GM18951 (cell line): ENCODE measurements around the gene BCL2L12.

Experiments used
- POLR2A ChIP-seq: IDR thresholded peaks from 4 replicates; pipeline ENCODE4 v1.6.1; 2011; ENCODE audit warnings: mild to moderate bottlenecking; ENCODE audit not compliant: insufficient read length, insufficient read depth; ENCODE audit errors: extremely low read depth
- in situ Hi-C: fragments of 300-500 bp; cut with MboI; formaldehyde crosslinking; loops from one replicate; pipeline ENCODE4 v1.12.0; 2022; ENCODE audit warnings: low sequenced_read_pairs, mixed read lengths, inconsistent platforms; ENCODE audit not compliant: unreplicated experiment

BCL2L12 gene

GRCh38 chr19:49663224-49663623, 2.5 kb upstream of the BCL2L12 start:
- in situ Hi-C loops, result no loop called here
- TF ChIP-seq POLR2A, result no peak

GRCh38 chr19:49664171-49665035, 1.3 kb upstream of the BCL2L12 start:
- TF ChIP-seq POLR2A, result peak; percentile 74
- in situ Hi-C loops, result no loop called here

GRCh38 chr19:49665036-49665350, 740 bp upstream of the BCL2L12 start:
- no peak for TF ChIP-seq POLR2A
- in situ Hi-C loops, result no loop called here

- no peak for TF ChIP-seq POLR2A
- in situ Hi-C loops, result no loop called here
Measured at GRCh38 chr19:49666120-49666444, 349 bp downstream of the BCL2L12 start.

GRCh38 chr19:49667473-49667872, 1.7 kb downstream of the BCL2L12 start:
- TF ChIP-seq POLR2A, result no peak
- in situ Hi-C loops, result no loop called here

- in situ Hi-C loops, result no loop called here
- no peak for TF ChIP-seq POLR2A
Measured at GRCh38 chr19:49669516-49669915, 3.8 kb downstream of the BCL2L12 start.

GRCh38 chr19:49672131-49672919, 6.6 kb downstream of the BCL2L12 start:
- in situ Hi-C loops, result no loop called here
- no peak for TF ChIP-seq POLR2A

- in situ Hi-C loops, result no loop called here
- TF ChIP-seq POLR2A, result peak; percentile 92
Measured at GRCh38 chr19:49676136-49676783, 10.5 kb downstream of the BCL2L12 start.

GRCh38 chr19:49676784-49677230, 11.1 kb downstream of the BCL2L12 start:
- TF ChIP-seq POLR2A, result no peak
- in situ Hi-C loops, result no loop called here

GRCh38 chr19:49677231-49677900, 11.6 kb downstream of the BCL2L12 start, which contains the start of gene PRMT1:
Gene PRMT1, plus strand, starts transcription at chr19:49677271. Its CDS starts 10 bp downstream, at chr19:49677281.
- in situ Hi-C loops, result no loop called here
- TF ChIP-seq POLR2A, result peak; percentile 93

- in situ Hi-C loops, result no loop called here
- TF ChIP-seq POLR2A, result peak; percentile 22
Measured at GRCh38 chr19:49677901-49678674, 12.4 kb downstream of the BCL2L12 start.
